ENCODE measurements around the gene ZC3H18.

GRCh38 chr16:88528902-88529318, 41.3 kb upstream of the ZC3H18 start:
- TF ChIP-seq POLR2A (IDR thresholded peaks at IDR 0.05), result no peak
- no peak for TF ChIP-seq CTCF (IDR thresholded peaks at IDR 0.05)
- no peak for TF ChIP-seq EP300 (IDR thresholded peaks at IDR 0.05)

Measured in ovary (tissue), 3 donors.